22Rv1 (cell line): ENCODE results near the gene PPM1G.

ENCODE experiments used
- ZFX ChIP-seq: fragments of 450-650 bp; IDR thresholded peaks from 2 replicates; pipeline ENCODE4 v1.6.1; 2017; ENCODE audit warnings: antibody characterized with exemption, borderline replicate concordance
- TF ChIP-seq, protein P1 (sequence below): fragments of 450-650 bp; IDR thresholded peaks from 2 replicates; pipeline ENCODE4 v1.5.1; 2017; ENCODE audit warnings: mild to moderate bottlenecking

DNA sequence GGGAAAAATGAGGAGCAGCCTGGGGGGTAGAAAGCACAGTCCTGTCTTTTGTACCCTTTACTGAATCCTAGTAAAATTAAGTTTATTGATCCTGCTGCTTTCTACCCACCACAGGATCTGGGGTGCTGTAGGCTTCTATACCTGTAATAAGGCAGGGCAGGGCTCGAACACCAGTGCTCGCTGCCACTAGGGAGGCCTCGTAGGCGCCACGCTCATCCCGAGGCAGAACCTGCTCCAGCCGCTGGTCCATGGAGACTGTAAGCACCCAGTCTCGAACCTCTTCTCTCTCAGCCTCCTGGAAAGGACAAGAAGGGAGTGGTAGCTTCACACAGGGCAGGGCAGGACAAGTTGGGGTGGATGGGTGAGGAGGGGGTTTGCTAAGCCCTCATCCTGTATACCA, 35.8 kb upstream of the PPM1G start:
- TF ChIP-seq, protein P1, sequence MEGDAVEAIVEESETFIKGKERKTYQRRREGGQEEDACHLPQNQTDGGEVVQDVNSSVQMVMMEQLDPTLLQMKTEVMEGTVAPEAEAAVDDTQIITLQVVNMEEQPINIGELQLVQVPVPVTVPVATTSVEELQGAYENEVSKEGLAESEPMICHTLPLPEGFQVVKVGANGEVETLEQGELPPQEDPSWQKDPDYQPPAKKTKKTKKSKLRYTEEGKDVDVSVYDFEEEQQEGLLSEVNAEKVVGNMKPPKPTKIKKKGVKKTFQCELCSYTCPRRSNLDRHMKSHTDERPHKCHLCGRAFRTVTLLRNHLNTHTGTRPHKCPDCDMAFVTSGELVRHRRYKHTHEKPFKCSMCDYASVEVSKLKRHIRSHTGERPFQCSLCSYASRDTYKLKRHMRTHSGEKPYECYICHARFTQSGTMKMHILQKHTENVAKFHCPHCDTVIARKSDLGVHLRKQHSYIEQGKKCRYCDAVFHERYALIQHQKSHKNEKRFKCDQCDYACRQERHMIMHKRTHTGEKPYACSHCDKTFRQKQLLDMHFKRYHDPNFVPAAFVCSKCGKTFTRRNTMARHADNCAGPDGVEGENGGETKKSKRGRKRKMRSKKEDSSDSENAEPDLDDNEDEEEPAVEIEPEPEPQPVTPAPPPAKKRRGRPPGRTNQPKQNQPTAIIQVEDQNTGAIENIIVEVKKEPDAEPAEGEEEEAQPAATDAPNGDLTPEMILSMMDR: no peak
- no peak for TF ChIP-seq ZFX
